Measurements from ENCODE around the gene ASB18. TPM values are rescaled to one million over a fixed set of nuclear protein-coding genes. Genes with fewer than 3 reads are reported as not detected.

ASB18 gene
- total RNA-seq, 1 donor from 2014 or later = not detected

- no peak for DNase-seq (ENCODE audit: low spot score)
- H3K36me3 Mint-ChIP-seq (ENCODE audit: low read depth, unreplicated experiment) = no peaks in the 10 kb centered on the region
- H3K27ac Mint-ChIP-seq (ENCODE audit: unreplicated experiment) = no peak overlapping the region
- no peaks in the 10 kb centered on the region for H3K9me3 Mint-ChIP-seq (ENCODE audit: unreplicated experiment)
- H3K27me3 Mint-ChIP-seq (ENCODE audit: unreplicated experiment) = peaks cover 3% of the 10 kb centered on the region
- H3K4me1 Mint-ChIP-seq (ENCODE audit: unreplicated experiment) = no peaks in the 10 kb centered on the region
- no peak for TF ChIP-seq CTCF (IDR thresholded peaks at IDR 0.05; ENCODE audit: unreplicated experiment)
- no peak overlapping the region for H3K4me3 Mint-ChIP-seq (ENCODE audit: unreplicated experiment)
Observed at GRCh38 chr2:236306825-236307540, 42.8 kb upstream of the ASB18 start.

GRCh38 chr2:236305964-236306605 lies 41.9 kb upstream of the ASB18 start:
- Mint-ChIP-seq H3K27me3 (ENCODE audit: unreplicated experiment) (peaks cover 3% of the 10 kb centered on the region), H3K4me1 (ENCODE audit: unreplicated experiment) (no peaks in the 10 kb centered on the region), H3K4me3 (ENCODE audit: unreplicated experiment) (no peak overlapping the region), H3K27ac (ENCODE audit: unreplicated experiment) (no peak overlapping the region), H3K9me3 (ENCODE audit: unreplicated experiment) (no peaks in the 10 kb centered on the region), H3K36me3 (ENCODE audit: low read depth, unreplicated experiment) (no peaks in the 10 kb centered on the region)
- TF ChIP-seq CTCF (IDR thresholded peaks at IDR 0.05; ENCODE audit: unreplicated experiment) = no peak
- DNase-seq (ENCODE audit: low spot score) = no peak

DNA sequence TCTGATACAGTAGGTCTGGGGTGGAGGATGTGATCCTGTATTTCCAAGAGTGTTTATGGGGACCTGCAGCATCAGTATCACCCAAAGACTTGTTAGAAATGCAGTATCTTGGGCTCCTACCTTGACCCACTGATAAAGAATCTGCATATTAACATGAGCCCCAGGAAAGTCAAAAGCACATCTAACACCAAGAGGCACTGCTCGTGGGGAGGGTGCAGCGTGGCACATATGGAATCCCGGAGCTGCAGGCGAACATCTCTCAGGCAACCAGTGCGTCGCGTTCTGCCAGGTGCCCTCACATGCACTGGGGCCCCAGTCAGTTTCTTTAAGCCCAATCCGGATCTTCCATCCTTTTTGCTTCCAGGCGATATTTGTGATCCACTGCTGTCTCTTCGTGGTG lies 41.3 kb upstream of the ASB18 start:
- TF ChIP-seq CTCF (IDR thresholded peaks at IDR 0.05; ENCODE audit: unreplicated experiment) = no peak
- Mint-ChIP-seq H3K4me1 (ENCODE audit: unreplicated experiment) (no peaks in the 10 kb centered on the region), H3K27me3 (ENCODE audit: unreplicated experiment) (peaks cover 3% of the 10 kb centered on the region), H3K36me3 (ENCODE audit: low read depth, unreplicated experiment) (no peaks in the 10 kb centered on the region), H3K4me3 (ENCODE audit: unreplicated experiment) (no peak overlapping the region), H3K27ac (ENCODE audit: unreplicated experiment) (no peak overlapping the region), H3K9me3 (ENCODE audit: unreplicated experiment) (no peaks in the 10 kb centered on the region)
- no peak for DNase-seq (ENCODE audit: low spot score)

DNA sequence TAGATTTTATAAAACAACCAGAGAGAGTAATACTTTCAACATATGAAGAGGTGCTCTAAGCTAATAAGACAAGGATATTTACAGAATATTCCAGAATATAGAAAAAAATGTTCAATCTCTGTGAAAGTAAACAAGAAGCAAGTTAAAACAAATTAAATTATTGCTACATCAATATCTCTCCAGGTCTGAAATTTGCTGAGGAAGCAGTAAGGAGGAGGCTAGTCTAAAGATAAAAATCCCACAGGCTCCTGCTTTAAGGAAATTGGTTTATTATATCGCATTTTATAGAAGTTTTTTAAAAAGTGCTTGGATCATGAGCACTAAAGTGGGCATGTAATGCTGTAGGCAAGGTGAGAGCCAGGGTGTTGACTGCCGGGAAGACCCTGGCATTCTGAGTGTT lies 39.7 kb upstream of the ASB18 start:
- Mint-ChIP-seq H3K9me3 (ENCODE audit: unreplicated experiment) (no peaks in the 10 kb centered on the region), H3K36me3 (ENCODE audit: low read depth, unreplicated experiment) (no peaks in the 10 kb centered on the region), H3K27ac (ENCODE audit: unreplicated experiment) (no peak overlapping the region), H3K4me3 (ENCODE audit: unreplicated experiment) (no peak overlapping the region), H3K4me1 (ENCODE audit: unreplicated experiment) (no peaks in the 10 kb centered on the region), H3K27me3 (ENCODE audit: unreplicated experiment) (peaks cover 3% of the 10 kb centered on the region)
- no peak for TF ChIP-seq CTCF (IDR thresholded peaks at IDR 0.05; ENCODE audit: unreplicated experiment)
- no peak for DNase-seq (ENCODE audit: low spot score)

- Mint-ChIP-seq H3K9me3 (ENCODE audit: unreplicated experiment) (no peaks in the 10 kb centered on the region), H3K4me1 (ENCODE audit: unreplicated experiment) (no peaks in the 10 kb centered on the region), H3K27ac (ENCODE audit: unreplicated experiment) (no peak overlapping the region), H3K36me3 (ENCODE audit: low read depth, unreplicated experiment) (no peaks in the 10 kb centered on the region), H3K4me3 (ENCODE audit: unreplicated experiment) (no peak overlapping the region), H3K27me3 (ENCODE audit: unreplicated experiment) (peaks cover 3% of the 10 kb centered on the region)
- DNase-seq (ENCODE audit: low spot score) = no peak
- TF ChIP-seq CTCF (IDR thresholded peaks at IDR 0.05; ENCODE audit: unreplicated experiment) = no peak
Observed at GRCh38 chr2:236302555-236302954, 38.3 kb upstream of the ASB18 start.

All from endothelial cell (in vitro differentiated cells).